ENCODE measurements around the gene TULP1.

TULP1 gene

GRCh38 chr6:35512006-35512405 is 690 bp downstream of the TULP1 start:
- H3K4me1 ChIP-seq (ENCODE audit: insufficient read depth, insufficient read length) = no peaks in the 10 kb centered on the region
- H3K27me3 ChIP-seq (ENCODE audit: insufficient read depth, insufficient read length) = no peaks in the 10 kb centered on the region
- no peak overlapping the region for H3K4me3 ChIP-seq (ENCODE audit: insufficient read length, low read depth)
- H3K9ac ChIP-seq (ENCODE audit: insufficient read length, low read depth) = no peak overlapping the region
- no peak for TF ChIP-seq ZNF274 (IDR thresholded peaks at IDR 0.05; ENCODE audit: low read depth, low read length)
- TF ChIP-seq SUZ12 (IDR thresholded peaks at IDR 0.05; ENCODE audit: extremely low read depth, insufficient read depth, insufficient read length) = no peak
- no peak for TF ChIP-seq YY1 (IDR thresholded peaks at IDR 0.05; ENCODE audit: insufficient read depth, insufficient read length)
- no peaks in the 10 kb centered on the region for H3K9me3 ChIP-seq (ENCODE audit: insufficient read depth, low read length)
- DNase-seq (ENCODE audit: low read depth, low spot score) = no peak
- H3K36me3 ChIP-seq (ENCODE audit: insufficient read depth, insufficient read length, low read length) = no peaks in the 10 kb centered on the region

GRCh38 chr6:35511562-35511941 is 1.1 kb downstream of the TULP1 start:
- Histone ChIP-seq H3K9ac (ENCODE audit: insufficient read length, low read depth) (no peak overlapping the region), H3K36me3 (ENCODE audit: insufficient read depth, insufficient read length, low read length) (no peaks in the 10 kb centered on the region), H3K27me3 (ENCODE audit: insufficient read depth, insufficient read length) (no peaks in the 10 kb centered on the region), H3K9me3 (ENCODE audit: insufficient read depth, low read length) (no peaks in the 10 kb centered on the region), H3K4me3 (ENCODE audit: insufficient read length, low read depth) (no peak overlapping the region), H3K4me1 (ENCODE audit: insufficient read depth, insufficient read length) (no peaks in the 10 kb centered on the region)
- DNase-seq (ENCODE audit: low read depth, low spot score) = no peak
- TF ChIP-seq ZNF274 (IDR thresholded peaks at IDR 0.05; ENCODE audit: low read depth, low read length) = no peak
- no peak for TF ChIP-seq YY1 (IDR thresholded peaks at IDR 0.05; ENCODE audit: insufficient read depth, insufficient read length)
- no peak for TF ChIP-seq SUZ12 (IDR thresholded peaks at IDR 0.05; ENCODE audit: extremely low read depth, insufficient read depth, insufficient read length)

- Histone ChIP-seq H3K36me3 (ENCODE audit: insufficient read depth, insufficient read length, low read length) (no peaks in the 10 kb centered on the region), H3K9ac (ENCODE audit: insufficient read length, low read depth) (no peak overlapping the region), H3K9me3 (ENCODE audit: insufficient read depth, low read length) (no peaks in the 10 kb centered on the region), H3K4me3 (ENCODE audit: insufficient read length, low read depth) (no peak overlapping the region), H3K4me1 (ENCODE audit: insufficient read depth, insufficient read length) (no peaks in the 10 kb centered on the region), H3K27me3 (ENCODE audit: insufficient read depth, insufficient read length) (no peaks in the 10 kb centered on the region)
- TF ChIP-seq YY1 (IDR thresholded peaks at IDR 0.05; ENCODE audit: insufficient read depth, insufficient read length) = no peak
- TF ChIP-seq SUZ12 (IDR thresholded peaks at IDR 0.05; ENCODE audit: extremely low read depth, insufficient read depth, insufficient read length) = no peak
- TF ChIP-seq ZNF274 (IDR thresholded peaks at IDR 0.05; ENCODE audit: low read depth, low read length) = no peak
- no peak for DNase-seq (ENCODE audit: low read depth, low spot score)
Observed at GRCh38 chr6:35510916-35511561, 1.7 kb downstream of the TULP1 start.

- Histone ChIP-seq H3K4me1 (ENCODE audit: insufficient read depth, insufficient read length) (peaks cover 2% of the 10 kb centered on the region), H3K4me3 (ENCODE audit: insufficient read length, low read depth) (no peak overlapping the region), H3K36me3 (ENCODE audit: insufficient read depth, insufficient read length, low read length) (no peaks in the 10 kb centered on the region), H3K27me3 (ENCODE audit: insufficient read depth, insufficient read length) (no peaks in the 10 kb centered on the region), H3K9me3 (ENCODE audit: insufficient read depth, low read length) (no peaks in the 10 kb centered on the region), H3K9ac (ENCODE audit: insufficient read length, low read depth) (no peak overlapping the region)
- no peak for TF ChIP-seq YY1 (IDR thresholded peaks at IDR 0.05; ENCODE audit: insufficient read depth, insufficient read length)
- TF ChIP-seq SUZ12 (IDR thresholded peaks at IDR 0.05; ENCODE audit: extremely low read depth, insufficient read depth, insufficient read length) = no peak
- no peak for TF ChIP-seq ZNF274 (IDR thresholded peaks at IDR 0.05; ENCODE audit: low read depth, low read length)
- DNase-seq (ENCODE audit: low read depth, low spot score) = no peak
Observed at GRCh38 chr6:35508542-35508941, 4.2 kb downstream of the TULP1 start.

- Histone ChIP-seq H3K36me3 (ENCODE audit: insufficient read depth, insufficient read length, low read length) (no peaks in the 10 kb centered on the region), H3K4me3 (ENCODE audit: insufficient read length, low read depth) (no peak overlapping the region), H3K9me3 (ENCODE audit: insufficient read depth, low read length) (no peaks in the 10 kb centered on the region), H3K27me3 (ENCODE audit: insufficient read depth, insufficient read length) (no peaks in the 10 kb centered on the region), H3K9ac (ENCODE audit: insufficient read length, low read depth) (no peak overlapping the region), H3K4me1 (ENCODE audit: insufficient read depth, insufficient read length) (peaks cover 2% of the 10 kb centered on the region)
- TF ChIP-seq SUZ12 (IDR thresholded peaks at IDR 0.05; ENCODE audit: extremely low read depth, insufficient read depth, insufficient read length) = no peak
- no peak for TF ChIP-seq YY1 (IDR thresholded peaks at IDR 0.05; ENCODE audit: insufficient read depth, insufficient read length)
- no peak for TF ChIP-seq ZNF274 (IDR thresholded peaks at IDR 0.05; ENCODE audit: low read depth, low read length)
- no peak for DNase-seq (ENCODE audit: low read depth, low spot score)
Observed at GRCh38 chr6:35508027-35508426, 4.7 kb downstream of the TULP1 start.

GRCh38 chr6:35507221-35507620 is 5.5 kb downstream of the TULP1 start:
- Histone ChIP-seq H3K36me3 (ENCODE audit: insufficient read depth, insufficient read length, low read length) (no peaks in the 10 kb centered on the region), H3K9ac (ENCODE audit: insufficient read length, low read depth) (no peak overlapping the region), H3K9me3 (ENCODE audit: insufficient read depth, low read length) (no peaks in the 10 kb centered on the region), H3K4me3 (ENCODE audit: insufficient read length, low read depth) (no peak overlapping the region), H3K4me1 (ENCODE audit: insufficient read depth, insufficient read length) (peaks cover 2% of the 10 kb centered on the region), H3K27me3 (ENCODE audit: insufficient read depth, insufficient read length) (no peaks in the 10 kb centered on the region)
- no peak for DNase-seq (ENCODE audit: low read depth, low spot score)
- TF ChIP-seq YY1 (IDR thresholded peaks at IDR 0.05; ENCODE audit: insufficient read depth, insufficient read length) = no peak
- TF ChIP-seq SUZ12 (IDR thresholded peaks at IDR 0.05; ENCODE audit: extremely low read depth, insufficient read depth, insufficient read length) = no peak
- no peak for TF ChIP-seq ZNF274 (IDR thresholded peaks at IDR 0.05; ENCODE audit: low read depth, low read length)

- Histone ChIP-seq H3K4me3 (ENCODE audit: insufficient read length, low read depth) (no peak overlapping the region), H3K9ac (ENCODE audit: insufficient read length, low read depth) (no peak overlapping the region), H3K27me3 (ENCODE audit: insufficient read depth, insufficient read length) (no peaks in the 10 kb centered on the region), H3K9me3 (ENCODE audit: insufficient read depth, low read length) (no peaks in the 10 kb centered on the region), H3K4me1 (ENCODE audit: insufficient read depth, insufficient read length) (peaks cover 2% of the 10 kb centered on the region), H3K36me3 (ENCODE audit: insufficient read depth, insufficient read length, low read length) (no peaks in the 10 kb centered on the region)
- TF ChIP-seq SUZ12 (IDR thresholded peaks at IDR 0.05; ENCODE audit: extremely low read depth, insufficient read depth, insufficient read length) = no peak
- TF ChIP-seq ZNF274 (IDR thresholded peaks at IDR 0.05; ENCODE audit: low read depth, low read length) = no peak
- no peak for TF ChIP-seq YY1 (IDR thresholded peaks at IDR 0.05; ENCODE audit: insufficient read depth, insufficient read length)
- DNase-seq (ENCODE audit: low read depth, low spot score) = no peak
Observed at GRCh38 chr6:35506536-35506935, 6.2 kb downstream of the TULP1 start.
